Fibroblast of mammary gland (primary cell): Measurements from ENCODE around the gene SPACA4.

Experiments used
- DNase-seq: peaks from one replicate; pipeline ENCODE4 v3.0.0-alpha.2; 2010; ENCODE audit warnings: low read depth
- H3K4me3 ChIP-seq: 2 replicates; pipeline ENCODE4 v1.5.1; 2011; ENCODE audit warnings: low read depth, mild to moderate bottlenecking, low read length, moderate library complexity; ENCODE audit not compliant: control insufficient read depth
- CTCF ChIP-seq: conservative IDR thresholded peaks from 2 replicates; pipeline ENCODE4 v1.5.1; 2011; ENCODE audit warnings: low read depth, low read length, inconsistent platforms; ENCODE audit not compliant: control insufficient read depth, insufficient read depth

Gene SPACA4

GRCh38 chr19:48618278-48618915, 11.9 kb downstream of the SPACA4 start:
- TF ChIP-seq CTCF, result no peak
- peak overlapping the region; percentile 100 for H3K4me3 ChIP-seq
- DNase-seq, result no peak

- peak within 1 kb of the TSS; percentile 100 for H3K4me3 ChIP-seq
- peak; percentile 100 for DNase-seq
- TF ChIP-seq CTCF, result no peak
Observed at GRCh38 chr19:48618916-48619691, 12.6 kb downstream of the SPACA4 start, which contains the start of the genes RPL18 and SPHK2. TSS of gene RPL18 (minus strand) at chr19:48619178. CDS start at chr19:48619143, 35 bp downstream. TSS of gene SPHK2 (plus strand) at chr19:48619506. CDS start at chr19:48620515, 1,009 bp downstream.

GRCh38 chr19:48619692-48620585, 13.4 kb downstream of the SPACA4 start:
- H3K4me3 ChIP-seq, result peak overlapping the region; percentile 100
- no peak for TF ChIP-seq CTCF
- DNase-seq, result peak; percentile 53

GRCh38 chr19:48623556-48624066, 17.1 kb downstream of the SPACA4 start:
- no peak for TF ChIP-seq CTCF
- peak overlapping the region; percentile 49 for H3K4me3 ChIP-seq
- DNase-seq, result no peak

GRCh38 chr19:48624067-48624594, 17.6 kb downstream of the SPACA4 start:
- no peak for TF ChIP-seq CTCF
- peak overlapping the region; percentile 65 for H3K4me3 ChIP-seq
- peak; percentile 95 for DNase-seq
